Stimulated activated memory B cell treated with anti-CD40 and anti-IgM and Interleukin-4, amounts not matched to agents 10 μg/mL and 1 μg/mL and 100 μg/mL, for 72 hours (primary cell): Measurements from ENCODE around the gene CMTR1.
A peak's percentile ranks its signal among the peaks of the same experiment; 100 is the strongest.
"Not testable (repeated sequence)": the region's sequence is repeated elsewhere in the genome, so short reads cannot be mapped to it uniquely, and the experiment has no call there.

Experiments used
- ATAC-seq: fragments of 150-1000 bp; cut with Tn5 transposase; 2 replicates; pipeline ENCODE4 v1.10.0; 2021
- H3K27ac Mint-ChIP-seq: one replicate; pipeline ENCODE4 v1.8.0; 2022; ENCODE audit warnings: mild to moderate bottlenecking, mixed read lengths
- H3K27me3 Mint-ChIP-seq: one replicate; pipeline ENCODE4 v1.8.0; 2022; ENCODE audit warnings: mixed read lengths
- H3K36me3 Mint-ChIP-seq: one replicate; pipeline ENCODE4 v1.8.0; 2022; ENCODE audit warnings: mixed read lengths
- H3K4me1 Mint-ChIP-seq: one replicate; pipeline ENCODE4 v1.8.0; 2022; ENCODE audit warnings: mixed read lengths
- H3K4me3 Mint-ChIP-seq: one replicate; pipeline ENCODE4 v1.8.0; 2022; ENCODE audit warnings: mild to moderate bottlenecking, moderate library complexity, mixed read lengths
- H3K9me3 Mint-ChIP-seq: one replicate; pipeline ENCODE4 v1.8.0; 2022; ENCODE audit warnings: mixed read lengths

The CMTR1 gene, protein sequence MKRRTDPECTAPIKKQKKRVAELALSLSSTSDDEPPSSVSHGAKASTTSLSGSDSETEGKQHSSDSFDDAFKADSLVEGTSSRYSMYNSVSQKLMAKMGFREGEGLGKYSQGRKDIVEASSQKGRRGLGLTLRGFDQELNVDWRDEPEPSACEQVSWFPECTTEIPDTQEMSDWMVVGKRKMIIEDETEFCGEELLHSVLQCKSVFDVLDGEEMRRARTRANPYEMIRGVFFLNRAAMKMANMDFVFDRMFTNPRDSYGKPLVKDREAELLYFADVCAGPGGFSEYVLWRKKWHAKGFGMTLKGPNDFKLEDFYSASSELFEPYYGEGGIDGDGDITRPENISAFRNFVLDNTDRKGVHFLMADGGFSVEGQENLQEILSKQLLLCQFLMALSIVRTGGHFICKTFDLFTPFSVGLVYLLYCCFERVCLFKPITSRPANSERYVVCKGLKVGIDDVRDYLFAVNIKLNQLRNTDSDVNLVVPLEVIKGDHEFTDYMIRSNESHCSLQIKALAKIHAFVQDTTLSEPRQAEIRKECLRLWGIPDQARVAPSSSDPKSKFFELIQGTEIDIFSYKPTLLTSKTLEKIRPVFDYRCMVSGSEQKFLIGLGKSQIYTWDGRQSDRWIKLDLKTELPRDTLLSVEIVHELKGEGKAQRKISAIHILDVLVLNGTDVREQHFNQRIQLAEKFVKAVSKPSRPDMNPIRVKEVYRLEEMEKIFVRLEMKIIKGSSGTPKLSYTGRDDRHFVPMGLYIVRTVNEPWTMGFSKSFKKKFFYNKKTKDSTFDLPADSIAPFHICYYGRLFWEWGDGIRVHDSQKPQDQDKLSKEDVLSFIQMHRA

DNA sequence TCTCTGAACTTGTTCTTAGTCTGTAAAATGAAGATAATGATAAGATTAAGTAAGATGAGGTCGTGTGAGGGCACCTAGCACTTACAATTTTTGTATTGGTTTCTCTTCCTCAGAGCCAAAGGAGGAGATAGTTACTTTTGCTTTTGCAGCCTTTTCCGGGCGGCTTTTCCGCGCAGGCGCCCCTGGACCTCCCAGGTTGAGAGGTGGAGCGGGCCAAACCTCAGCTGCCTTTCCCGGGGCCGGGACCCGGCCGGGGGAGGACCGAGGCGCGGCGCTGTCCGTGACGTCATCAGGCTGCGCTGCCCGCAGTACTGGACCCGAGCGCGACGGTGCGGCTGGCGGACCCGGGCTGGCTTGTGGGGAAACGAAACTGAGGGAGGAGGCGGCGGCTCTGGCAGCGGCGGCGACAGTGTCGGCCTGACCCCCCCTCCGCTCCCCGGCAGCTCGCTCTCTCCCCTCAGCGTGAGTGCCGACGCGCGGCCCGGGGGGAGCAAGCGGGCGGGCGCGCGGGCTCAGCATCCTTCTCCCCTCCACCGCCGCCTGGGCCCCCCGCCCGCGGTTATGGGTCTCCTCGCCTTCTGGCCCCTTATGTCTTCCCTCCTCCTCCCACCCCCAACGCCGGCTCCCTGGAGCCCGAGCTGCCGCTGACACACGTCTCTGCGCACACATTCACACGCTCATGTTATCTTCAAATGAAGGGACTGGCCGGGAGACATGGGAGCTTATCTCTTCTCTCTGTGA lies at the start of gene CMTR1:
Gene CMTR1 (plus strand): TSS at position 306 of the 741 bp plus-strand sequence. CDS start 2,409 bp downstream, outside the sequence.
- ATAC-seq = peak; percentile 97

DNA sequence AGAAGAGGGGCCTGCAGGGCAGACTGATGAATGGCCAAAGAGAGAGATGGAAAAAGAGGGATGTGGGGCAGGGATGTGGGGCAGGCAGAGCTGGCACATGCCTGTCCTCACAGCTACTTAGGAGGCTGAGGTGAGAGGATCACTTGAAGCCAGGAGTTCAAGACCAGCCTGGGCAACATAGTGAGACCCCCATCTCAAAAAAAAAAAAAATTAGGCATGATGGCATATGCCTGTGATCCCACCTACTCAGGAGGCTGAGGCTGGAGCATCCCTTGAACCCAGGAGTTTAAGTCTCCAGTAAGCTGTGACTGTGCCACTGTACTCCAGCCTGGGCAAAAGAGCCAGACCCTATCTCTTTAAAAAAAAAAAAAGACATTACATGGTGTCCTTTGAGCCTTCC lies 44.4 kb upstream of the CMTR1 start:
- no peak overlapping the region for H3K4me3 Mint-ChIP-seq
- H3K27ac Mint-ChIP-seq = no peak overlapping the region
- H3K4me1 Mint-ChIP-seq = no peaks in the 10 kb centered on the region
- no peaks in the 10 kb centered on the region for H3K27me3 Mint-ChIP-seq
- peaks cover 9% of the 10 kb centered on the region for H3K36me3 Mint-ChIP-seq
- H3K9me3 Mint-ChIP-seq = no peaks in the 10 kb centered on the region
- ATAC-seq = no peak

More for the DNA sequence above, at the start of gene CMTR1:
- peak within 1 kb of the TSS; percentile 93 for H3K27ac Mint-ChIP-seq
- peak within 1 kb of the TSS; percentile 86 for H3K4me3 Mint-ChIP-seq
- peaks cover 3% of the 10 kb centered on the region for H3K9me3 Mint-ChIP-seq
- peaks cover 18% of the 10 kb centered on the region for H3K36me3 Mint-ChIP-seq
- H3K4me1 Mint-ChIP-seq = peaks cover 23% of the 10 kb centered on the region
- H3K27me3 Mint-ChIP-seq = no peaks in the 10 kb centered on the region

DNA sequence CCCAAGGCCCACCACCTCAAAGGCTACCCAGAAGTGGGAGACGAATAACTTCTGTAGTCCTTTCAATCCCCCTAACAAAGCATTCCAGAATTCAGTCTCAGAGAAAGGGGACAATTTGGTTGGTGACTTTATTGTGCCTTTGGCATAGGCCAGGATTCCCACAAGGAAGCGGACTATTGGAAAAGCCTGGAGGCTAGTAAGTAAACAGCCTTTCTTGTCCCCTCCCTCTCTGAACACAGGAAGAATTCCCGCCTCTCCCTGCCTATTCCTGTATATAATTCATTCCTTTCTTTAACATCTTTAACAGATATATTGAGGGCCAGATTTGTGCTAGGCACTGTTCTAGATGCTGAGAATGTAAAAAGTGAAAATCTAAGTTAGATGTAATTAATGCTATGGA lies 43.2 kb upstream of the CMTR1 start:
- Mint-ChIP-seq H3K4me1 (no peaks in the 10 kb centered on the region), H3K36me3 (peaks cover 12% of the 10 kb centered on the region), H3K27me3 (no peaks in the 10 kb centered on the region), H3K27ac (no peak overlapping the region), H3K9me3 (no peaks in the 10 kb centered on the region), H3K4me3 (no peak overlapping the region)
- no peak for ATAC-seq

DNA sequence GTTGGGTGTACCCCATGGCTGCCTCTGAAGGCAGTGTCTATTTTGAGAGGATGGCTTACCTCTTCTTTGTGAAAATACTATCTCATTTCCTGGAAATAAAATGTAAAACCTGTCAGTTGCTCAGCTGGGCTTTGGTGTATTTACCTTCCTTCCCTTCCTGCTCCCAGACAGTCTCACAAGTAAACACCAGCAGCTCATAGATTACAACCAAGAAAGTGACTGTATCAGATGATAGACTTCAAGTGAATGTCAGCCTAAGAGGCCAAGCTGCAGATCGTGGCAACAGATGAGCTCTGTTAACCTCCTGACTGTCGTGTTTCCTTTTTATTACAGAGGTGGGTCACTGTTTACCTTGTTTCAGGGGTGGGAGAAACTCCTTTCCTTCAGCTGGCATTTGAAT lies 41.9 kb upstream of the CMTR1 start:
- no peaks in the 10 kb centered on the region for H3K27me3 Mint-ChIP-seq
- H3K9me3 Mint-ChIP-seq = no peaks in the 10 kb centered on the region
- no peak overlapping the region for H3K27ac Mint-ChIP-seq
- no peaks in the 10 kb centered on the region for H3K4me1 Mint-ChIP-seq
- no peak overlapping the region for H3K4me3 Mint-ChIP-seq
- peaks cover 5% of the 10 kb centered on the region for H3K36me3 Mint-ChIP-seq
- no peak for ATAC-seq

DNA sequence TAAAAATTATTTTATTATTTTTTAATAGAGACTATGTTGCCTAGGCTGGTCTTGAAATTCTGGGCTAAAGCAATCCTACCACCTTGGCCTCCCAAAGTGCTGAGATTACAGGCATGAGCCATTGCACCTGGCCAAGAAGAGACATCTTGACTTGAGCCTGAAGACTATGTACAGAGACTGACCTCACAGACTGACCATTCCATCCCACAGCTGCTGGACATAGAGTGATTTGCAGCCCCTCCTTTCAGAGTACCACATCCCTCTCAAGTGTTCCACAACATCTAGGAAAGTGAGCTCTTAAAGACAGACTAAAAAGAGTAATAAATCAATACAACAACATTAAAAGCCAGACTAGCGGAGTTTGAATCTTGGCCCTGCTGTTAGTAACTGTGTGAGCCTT lies 40.2 kb upstream of the CMTR1 start:
- H3K4me3 Mint-ChIP-seq = no peak overlapping the region
- H3K27ac Mint-ChIP-seq = no peak overlapping the region
- peaks cover 5% of the 10 kb centered on the region for H3K36me3 Mint-ChIP-seq
- no peak for ATAC-seq
- no peaks in the 10 kb centered on the region for H3K4me1 Mint-ChIP-seq
- H3K27me3 Mint-ChIP-seq = no peaks in the 10 kb centered on the region
- H3K9me3 Mint-ChIP-seq = no peaks in the 10 kb centered on the region

DNA sequence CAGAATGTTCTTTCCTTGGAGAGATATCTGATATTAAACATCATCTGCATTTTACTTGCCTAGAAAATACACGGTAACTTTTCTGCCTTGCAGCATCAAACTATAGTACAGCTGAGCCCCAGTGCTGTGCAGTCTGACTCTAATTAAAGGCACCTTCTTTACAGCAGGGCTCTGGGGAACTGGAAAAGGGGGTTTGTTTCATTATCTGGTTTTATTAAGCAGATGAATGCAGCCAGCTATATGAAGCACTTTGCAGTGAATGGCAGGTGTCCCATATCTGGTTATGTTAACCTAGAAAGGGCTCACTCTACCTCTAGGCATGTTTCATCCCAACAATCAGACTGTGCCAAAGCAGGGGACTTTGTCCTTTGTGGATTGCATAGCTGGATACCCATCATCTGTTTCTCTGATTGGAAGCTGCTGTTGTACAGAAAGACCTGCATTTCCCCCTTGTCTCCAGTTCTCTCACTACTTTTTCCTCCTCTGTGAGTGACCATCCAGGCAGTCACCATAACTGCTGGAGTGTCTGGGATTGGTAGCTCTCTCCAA lies 39.6 kb upstream of the CMTR1 start:
- H3K4me3 Mint-ChIP-seq = no peak overlapping the region
- H3K27me3 Mint-ChIP-seq = no peaks in the 10 kb centered on the region
- H3K27ac Mint-ChIP-seq = no peak overlapping the region
- peaks cover 5% of the 10 kb centered on the region for H3K36me3 Mint-ChIP-seq
- H3K9me3 Mint-ChIP-seq = no peaks in the 10 kb centered on the region
- H3K4me1 Mint-ChIP-seq = no peaks in the 10 kb centered on the region
- no peak for ATAC-seq

DNA sequence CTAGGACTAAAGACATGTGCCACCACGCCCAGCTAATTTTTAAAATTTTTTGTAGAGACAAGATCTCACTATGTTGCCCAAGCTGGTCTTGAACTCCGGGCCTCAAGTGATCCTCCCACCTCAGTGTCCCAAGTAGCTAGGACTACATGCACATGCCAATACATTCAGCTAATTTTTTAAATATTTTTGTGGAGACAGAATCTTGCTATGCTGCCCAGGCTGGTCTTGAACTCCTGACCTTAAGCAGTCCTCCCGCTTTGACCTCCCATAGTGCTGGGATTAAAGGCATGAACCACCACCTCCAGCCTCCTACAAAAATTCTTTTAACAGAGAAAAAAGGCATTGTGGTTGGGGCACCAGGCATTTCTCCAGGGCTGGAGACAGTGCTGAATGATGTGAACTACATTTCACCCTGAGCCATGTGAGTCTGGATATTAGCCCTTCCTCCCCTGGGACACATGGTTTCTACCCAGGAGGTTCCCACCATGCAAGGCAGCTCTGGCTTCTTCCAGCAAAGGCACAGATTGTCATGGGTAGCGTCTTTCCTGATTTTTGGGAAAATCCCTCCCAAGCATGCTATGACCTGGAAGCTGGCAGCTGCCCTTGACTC lies 36.3 kb upstream of the CMTR1 start:
- no peaks in the 10 kb centered on the region for H3K27me3 Mint-ChIP-seq
- H3K4me3 Mint-ChIP-seq = no peak overlapping the region
- H3K36me3 Mint-ChIP-seq = peaks cover 5% of the 10 kb centered on the region
- H3K4me1 Mint-ChIP-seq = no peaks in the 10 kb centered on the region
- no peak overlapping the region for H3K27ac Mint-ChIP-seq
- H3K9me3 Mint-ChIP-seq = no peaks in the 10 kb centered on the region
- ATAC-seq = no peak

DNA sequence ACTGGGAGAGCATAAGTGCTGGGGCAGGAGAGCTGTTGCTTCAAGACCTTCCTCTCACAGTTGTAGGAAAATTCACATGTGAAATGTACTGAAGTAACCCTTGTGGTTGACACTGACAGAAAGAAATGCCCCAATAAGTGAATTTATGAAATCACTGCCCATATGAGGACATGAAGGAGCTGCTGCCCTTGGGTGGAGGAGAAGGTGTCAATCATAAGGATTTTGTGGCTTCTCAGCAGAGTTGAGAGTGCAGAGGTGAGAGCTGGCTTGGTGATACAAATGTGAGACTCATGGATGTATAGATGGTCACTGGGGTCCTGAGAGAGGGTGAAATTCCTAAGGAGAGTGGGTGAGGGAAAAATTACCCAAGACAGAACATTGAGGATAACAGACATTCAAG lies 33.9 kb upstream of the CMTR1 start:
- H3K4me1 Mint-ChIP-seq = no peaks in the 10 kb centered on the region
- ATAC-seq = no peak
- H3K27me3 Mint-ChIP-seq = no peaks in the 10 kb centered on the region
- H3K27ac Mint-ChIP-seq = no peak overlapping the region
- H3K4me3 Mint-ChIP-seq = no peak overlapping the region
- no peaks in the 10 kb centered on the region for H3K9me3 Mint-ChIP-seq
- peaks cover 5% of the 10 kb centered on the region for H3K36me3 Mint-ChIP-seq

DNA sequence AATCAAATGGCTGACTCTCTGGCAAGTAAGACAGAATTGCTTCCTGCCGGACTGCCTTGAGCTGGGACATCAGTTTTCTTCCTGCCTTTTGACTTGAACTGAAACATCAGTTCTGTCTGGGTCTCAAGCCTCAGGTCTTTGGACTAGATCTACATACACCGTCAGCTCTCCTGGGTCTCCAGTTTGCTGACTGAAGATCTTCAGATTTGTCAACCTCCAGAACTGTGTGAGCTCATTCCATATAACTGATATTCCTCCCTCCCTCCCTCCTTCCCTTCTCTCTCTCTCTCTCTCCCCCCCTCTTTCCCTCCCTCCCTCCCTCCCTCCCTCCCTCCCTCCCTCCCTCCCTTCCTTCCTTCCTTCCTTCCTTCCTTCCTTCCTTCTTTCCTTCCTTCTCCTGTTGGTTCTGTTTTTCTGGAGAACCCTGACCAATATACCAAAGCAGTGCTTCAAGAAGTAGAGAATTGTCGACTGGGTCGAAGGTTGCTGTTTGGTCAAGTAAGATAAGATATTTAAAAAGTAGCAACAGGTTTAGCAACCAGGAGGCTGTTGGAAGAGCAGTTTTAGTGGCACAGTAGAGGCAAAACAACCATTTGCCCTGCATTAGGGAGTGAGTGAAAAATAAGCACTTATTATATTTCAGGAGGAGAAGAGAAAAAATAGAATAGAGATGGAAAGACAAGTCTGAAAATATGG lies 33.1 kb upstream of the CMTR1 start:
- Mint-ChIP-seq H3K27me3 (no peaks in the 10 kb centered on the region), H3K4me1 (no peaks in the 10 kb centered on the region), H3K9me3 (no peaks in the 10 kb centered on the region), H3K27ac (no peak overlapping the region), H3K4me3 (no peak overlapping the region), H3K36me3 (no peaks in the 10 kb centered on the region)
- ATAC-seq = no peak

DNA sequence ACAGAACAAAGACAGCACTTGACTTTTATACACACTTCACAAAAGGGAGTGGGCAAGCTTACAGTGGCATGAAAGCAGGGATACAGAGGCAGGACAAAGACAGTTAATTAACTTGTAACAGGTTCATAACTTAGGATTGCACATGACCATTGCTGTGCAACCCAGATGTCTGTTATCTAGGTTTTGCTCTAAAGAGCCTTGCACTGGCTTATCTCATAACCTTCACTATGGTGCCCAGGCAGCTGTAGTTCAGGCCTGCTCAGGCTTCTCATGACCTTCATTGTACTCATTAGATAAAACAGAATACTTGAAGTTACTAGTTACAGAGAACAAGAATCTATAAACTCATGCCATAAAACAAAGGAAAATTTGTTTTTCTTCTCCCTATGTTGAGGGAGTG lies 31.4 kb upstream of the CMTR1 start:
- H3K4me3 Mint-ChIP-seq, H3K36me3 Mint-ChIP-seq, ATAC-seq, H3K27me3 Mint-ChIP-seq, H3K9me3 Mint-ChIP-seq, H3K4me1 Mint-ChIP-seq, H3K27ac Mint-ChIP-seq: not testable (repeated sequence)

DNA sequence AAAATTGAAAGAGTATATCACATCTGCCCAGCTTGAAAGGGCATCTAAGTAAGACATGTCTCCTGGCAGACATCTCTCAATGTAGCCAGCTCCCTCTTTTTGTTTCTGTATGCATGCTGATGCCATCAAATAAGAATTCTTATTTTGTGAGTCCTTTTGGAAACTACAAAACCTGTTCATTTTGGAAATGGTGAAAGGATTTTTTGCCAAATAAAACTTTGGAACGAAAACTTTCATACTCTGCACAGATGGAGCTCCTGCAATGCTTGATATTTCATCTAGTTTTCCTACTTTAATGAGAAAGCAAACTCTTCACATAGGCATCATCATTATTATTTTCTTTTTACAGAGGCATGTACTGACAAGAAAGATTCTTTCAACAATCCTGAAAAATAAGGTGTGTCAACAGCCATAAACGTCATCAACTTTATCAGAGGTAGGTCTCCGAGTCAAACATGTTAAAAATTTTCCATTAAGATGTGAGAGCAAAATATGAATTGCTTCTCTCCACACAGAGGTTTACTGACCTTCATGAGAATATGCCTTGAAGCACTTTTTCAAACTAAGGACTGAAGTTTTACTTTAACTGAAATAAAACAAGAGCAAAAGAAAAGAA lies 26.2 kb upstream of the CMTR1 start:
- H3K27me3 Mint-ChIP-seq = no peaks in the 10 kb centered on the region
- peaks cover 3% of the 10 kb centered on the region for H3K9me3 Mint-ChIP-seq
- H3K36me3 Mint-ChIP-seq = no peaks in the 10 kb centered on the region
- ATAC-seq = no peak
- H3K4me1 Mint-ChIP-seq = no peaks in the 10 kb centered on the region
- no peak overlapping the region for H3K4me3 Mint-ChIP-seq
- H3K27ac Mint-ChIP-seq = no peak overlapping the region

DNA sequence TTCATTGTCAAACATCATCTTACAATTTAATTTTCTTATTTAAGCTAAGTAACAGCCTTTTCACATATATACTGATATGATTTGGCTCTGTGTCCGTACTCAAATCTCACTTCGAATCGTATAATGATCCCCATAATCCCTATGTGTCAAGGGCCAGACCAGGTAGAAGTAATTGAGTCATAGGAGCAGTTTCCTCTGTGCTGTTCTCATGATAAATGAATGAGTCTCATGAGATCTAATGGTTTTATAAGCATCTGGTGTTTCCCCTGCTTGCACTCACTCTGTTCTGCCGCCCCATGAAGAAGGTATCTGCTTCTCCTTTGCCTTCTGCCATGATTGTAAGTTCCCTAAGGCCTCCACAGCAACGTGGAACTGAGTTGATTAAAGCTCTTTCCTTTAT lies 25.1 kb upstream of the CMTR1 start:
- H3K4me1 Mint-ChIP-seq = no peaks in the 10 kb centered on the region
- H3K27me3 Mint-ChIP-seq = no peaks in the 10 kb centered on the region
- peaks cover 3% of the 10 kb centered on the region for H3K9me3 Mint-ChIP-seq
- H3K36me3 Mint-ChIP-seq = no peaks in the 10 kb centered on the region
- H3K4me3 Mint-ChIP-seq = no peak overlapping the region
- H3K27ac Mint-ChIP-seq = no peak overlapping the region
- no peak for ATAC-seq

DNA sequence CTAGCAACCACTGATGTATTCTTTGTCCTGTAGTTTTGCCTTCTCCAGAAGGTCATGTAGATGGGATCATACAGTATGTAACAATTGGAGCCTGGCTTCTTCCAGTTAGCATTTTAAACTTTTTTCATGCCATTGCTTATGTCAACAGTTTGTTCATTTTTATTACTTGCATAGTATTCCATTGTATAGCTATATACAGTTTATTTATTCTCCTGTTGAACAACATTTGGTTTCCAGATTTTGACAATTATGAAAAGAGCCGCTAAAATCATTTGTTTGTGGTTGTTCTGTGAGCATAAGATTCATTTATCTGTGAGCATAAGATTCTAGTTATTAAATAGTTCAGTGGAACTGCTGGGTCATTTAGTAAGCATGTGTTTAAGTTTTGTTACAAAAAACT lies 23.5 kb upstream of the CMTR1 start:
- no peak overlapping the region for H3K27ac Mint-ChIP-seq
- no peak overlapping the region for H3K4me3 Mint-ChIP-seq
- ATAC-seq = no peak
- no peaks in the 10 kb centered on the region for H3K36me3 Mint-ChIP-seq
- H3K9me3 Mint-ChIP-seq = peaks cover 3% of the 10 kb centered on the region
- H3K4me1 Mint-ChIP-seq = no peaks in the 10 kb centered on the region
- H3K27me3 Mint-ChIP-seq = no peaks in the 10 kb centered on the region

DNA sequence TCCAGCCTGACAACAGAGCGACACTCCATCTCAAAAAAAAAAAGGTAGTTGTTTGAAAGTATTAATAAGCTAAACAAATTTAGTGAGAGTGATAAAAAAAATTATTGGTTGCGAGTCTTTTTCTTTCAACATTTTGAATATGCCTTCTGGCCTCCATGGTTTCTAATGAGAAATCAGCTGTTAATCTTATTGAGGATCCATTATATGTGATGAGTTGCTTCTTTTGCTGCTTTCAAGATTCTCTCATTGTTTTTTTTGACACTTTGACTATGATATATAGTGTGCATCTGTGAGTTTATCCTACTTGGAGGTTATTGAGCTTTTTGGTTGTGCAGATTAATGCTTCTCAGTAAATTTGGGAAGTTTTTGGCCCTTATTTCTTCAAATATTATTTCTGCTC lies 15.6 kb upstream of the CMTR1 start:
- no peaks in the 10 kb centered on the region for H3K4me1 Mint-ChIP-seq
- no peaks in the 10 kb centered on the region for H3K36me3 Mint-ChIP-seq
- ATAC-seq = no peak
- H3K27me3 Mint-ChIP-seq = no peaks in the 10 kb centered on the region
- no peak overlapping the region for H3K4me3 Mint-ChIP-seq
- peaks cover 3% of the 10 kb centered on the region for H3K9me3 Mint-ChIP-seq
- H3K27ac Mint-ChIP-seq = no peak overlapping the region
